ENCODE results near the gene MME. TPM values are rescaled to one million over a fixed set of nuclear protein-coding genes. Genes with fewer than 3 reads are reported as not detected.

The MME gene
- not detected in 2 replicates for total RNA-seq (2021)
- percentile 5 among the genes with signal in this experiment for Bru-seq, nascent RNA
- percentile 3 among the genes with signal in this experiment for BruChase-seq, experiment 1, labeled RNA remaining after a 2-hour chase
- BruChase-seq, experiment 2, labeled RNA remaining after a 6-hour chase, result percentile 2 among the genes with signal in this experiment
- long read RNA-seq, result 0 reads

DNA sequence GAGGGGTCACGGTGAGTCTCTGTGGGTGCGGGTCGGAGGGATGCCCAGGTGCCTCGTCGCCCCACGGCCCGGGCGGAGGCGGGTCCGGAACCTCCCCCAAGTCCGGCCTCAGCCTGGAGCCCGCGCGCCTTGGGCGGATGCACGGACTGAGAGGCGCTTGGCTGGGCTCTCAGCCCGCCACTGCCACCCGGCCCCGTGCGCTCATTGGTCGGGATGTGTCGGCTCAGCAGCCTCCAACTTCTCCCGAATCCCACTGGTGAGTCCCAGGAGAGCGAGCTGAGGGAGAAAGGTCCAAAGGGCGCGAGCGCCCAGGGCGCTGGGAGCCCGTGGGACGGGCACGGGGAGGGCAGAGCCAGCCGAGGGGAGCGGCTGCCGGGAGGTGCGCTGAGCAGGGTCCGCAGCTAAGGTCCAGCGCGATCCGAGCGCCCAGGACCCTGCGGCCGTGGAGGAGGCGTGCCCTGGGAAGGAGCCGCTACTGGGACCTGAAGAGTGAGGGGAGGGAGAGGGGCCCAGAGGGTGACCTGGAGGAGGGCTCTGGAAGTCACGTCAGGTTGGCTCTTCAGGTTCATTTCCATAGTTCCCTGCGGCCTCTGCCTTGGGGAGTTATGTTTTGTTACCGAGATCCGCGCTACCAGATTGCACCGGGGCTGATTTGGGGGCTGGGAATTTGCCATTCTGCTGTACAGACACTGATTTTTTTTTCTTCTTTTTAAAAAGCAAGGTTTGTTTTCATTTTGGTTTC, at the start of gene MME:
MME (plus strand) TSS at position 574 of the 742 bp plus-strand sequence. CDS start 3,849 bp downstream, outside the sequence.
- Histone ChIP-seq H3K27ac (ENCODE audit: low read depth, low read length, poor library complexity, severe bottlenecking) (no peak within 1 kb of the TSS), H3K27me3 (replicated peaks; ENCODE audit: insufficient read depth, low read depth, low read length, poor library complexity) (peaks cover 83% of the 10 kb centered on the region), H3K9me3 (ENCODE audit: low read depth, low read length, poor library complexity, severe bottlenecking) (no peaks in the 10 kb centered on the region), H3K36me3 (ENCODE audit: insufficient read depth, low read length, poor library complexity, severe bottlenecking) (no peaks in the 10 kb centered on the region), H3K4me3 (ENCODE audit: low read depth, low read length, poor library complexity, severe bottlenecking) (peak within 1 kb of the TSS; percentile 33), H3K4me1 (ENCODE audit: insufficient read depth, low read length, poor library complexity, severe bottlenecking) (peaks cover 4% of the 10 kb centered on the region)
- DNase-seq (ENCODE audit: low spot score), result peak; percentile 7
- POLR2A ChIA-PET (ENCODE audit: low non-redundant PET), result no interaction called here
- intact Hi-C loops (cut with micrococcal nuclease; ENCODE audit: unreplicated experiment), result loop anchor here (10.0 kb wide), 1 partner anchor 225 kb away; no protein-coding TSS in a partner anchor
- TF ChIP-seq, protein P1, sequence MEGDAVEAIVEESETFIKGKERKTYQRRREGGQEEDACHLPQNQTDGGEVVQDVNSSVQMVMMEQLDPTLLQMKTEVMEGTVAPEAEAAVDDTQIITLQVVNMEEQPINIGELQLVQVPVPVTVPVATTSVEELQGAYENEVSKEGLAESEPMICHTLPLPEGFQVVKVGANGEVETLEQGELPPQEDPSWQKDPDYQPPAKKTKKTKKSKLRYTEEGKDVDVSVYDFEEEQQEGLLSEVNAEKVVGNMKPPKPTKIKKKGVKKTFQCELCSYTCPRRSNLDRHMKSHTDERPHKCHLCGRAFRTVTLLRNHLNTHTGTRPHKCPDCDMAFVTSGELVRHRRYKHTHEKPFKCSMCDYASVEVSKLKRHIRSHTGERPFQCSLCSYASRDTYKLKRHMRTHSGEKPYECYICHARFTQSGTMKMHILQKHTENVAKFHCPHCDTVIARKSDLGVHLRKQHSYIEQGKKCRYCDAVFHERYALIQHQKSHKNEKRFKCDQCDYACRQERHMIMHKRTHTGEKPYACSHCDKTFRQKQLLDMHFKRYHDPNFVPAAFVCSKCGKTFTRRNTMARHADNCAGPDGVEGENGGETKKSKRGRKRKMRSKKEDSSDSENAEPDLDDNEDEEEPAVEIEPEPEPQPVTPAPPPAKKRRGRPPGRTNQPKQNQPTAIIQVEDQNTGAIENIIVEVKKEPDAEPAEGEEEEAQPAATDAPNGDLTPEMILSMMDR (conservative IDR thresholded peaks at IDR 0.05; ENCODE audit: low read depth, low read length), result no peak
- peak; percentile 81 for TF ChIP-seq EZH2 (IDR thresholded peaks at IDR 0.05; ENCODE audit: borderline replicate concordance, low read depth, low read length, poor library complexity, severe bottlenecking)
- BruUV-seq (replicated peaks), result no TSS peak
- CTCF ChIA-PET, result no interaction called here

DNA sequence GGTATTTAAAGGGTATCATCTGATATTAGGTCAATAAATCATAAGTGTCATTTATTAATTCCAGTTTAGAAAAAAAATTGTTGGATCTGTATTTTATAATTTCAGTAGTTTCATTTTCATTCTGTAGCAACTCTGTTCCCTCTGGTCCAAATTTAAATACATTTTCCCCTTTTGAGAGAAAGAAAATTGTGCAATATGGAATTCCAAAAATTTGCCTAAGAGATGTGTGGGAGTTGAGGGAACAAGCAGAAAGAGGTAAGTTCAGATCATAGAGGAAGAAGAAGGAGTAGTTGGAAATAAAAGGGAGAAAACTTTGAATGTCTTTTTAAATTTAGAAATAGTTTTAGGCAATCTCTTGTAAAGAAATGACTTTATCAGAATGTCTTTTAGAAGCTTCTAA, 48.9 kb upstream of the MME start:
- TF ChIP-seq, protein P1 (conservative IDR thresholded peaks at IDR 0.05; ENCODE audit: low read depth, low read length), result no peak
- no peak for TF ChIP-seq EZH2 (IDR thresholded peaks at IDR 0.05; ENCODE audit: borderline replicate concordance, low read depth, low read length, poor library complexity, severe bottlenecking)
- intact Hi-C loops (cut with micrococcal nuclease; ENCODE audit: unreplicated experiment), result no loop called here
- Histone ChIP-seq H3K27me3 (replicated peaks; ENCODE audit: insufficient read depth, low read depth, low read length, poor library complexity) (no peaks in the 10 kb centered on the region), H3K4me1 (ENCODE audit: insufficient read depth, low read length, poor library complexity, severe bottlenecking) (peaks cover 15% of the 10 kb centered on the region), H3K27ac (ENCODE audit: low read depth, low read length, poor library complexity, severe bottlenecking) (no peak overlapping the region), H3K9me3 (ENCODE audit: low read depth, low read length, poor library complexity, severe bottlenecking) (peaks cover 4% of the 10 kb centered on the region), H3K36me3 (ENCODE audit: insufficient read depth, low read length, poor library complexity, severe bottlenecking) (no peaks in the 10 kb centered on the region), H3K4me3 (ENCODE audit: low read depth, low read length, poor library complexity, severe bottlenecking) (no peak overlapping the region)
- ChIA-PET CTCF (no interaction called here), POLR2A (ENCODE audit: low non-redundant PET) (no interaction called here)
- peak; percentile 6 for DNase-seq (ENCODE audit: low spot score)
- no TSS peak for BruUV-seq (replicated peaks)

DNA sequence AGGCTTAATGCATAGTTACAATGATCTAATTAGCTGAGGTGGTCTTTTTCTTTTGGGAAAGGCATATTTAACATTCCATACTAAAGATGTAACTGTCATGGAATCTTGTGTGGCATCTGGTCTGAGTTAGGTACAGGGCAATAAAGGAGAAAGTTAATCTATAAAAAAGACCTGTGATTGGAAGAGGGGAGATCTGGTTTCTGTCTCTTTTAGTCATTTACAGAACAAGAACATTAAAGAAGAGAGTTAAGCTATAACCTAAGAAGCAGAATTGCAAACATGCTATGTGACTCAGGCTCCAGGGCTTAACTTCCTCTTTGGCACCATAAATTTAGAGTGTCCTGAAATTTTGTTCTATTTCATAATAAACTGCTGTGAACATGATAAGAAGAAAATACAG, 47.2 kb upstream of the MME start:
- intact Hi-C loops (cut with micrococcal nuclease; ENCODE audit: unreplicated experiment), result no loop called here
- CTCF ChIA-PET, result no interaction called here
- DNase-seq (ENCODE audit: low spot score), result peak; percentile 43

More for the DNA sequence above, 47.2 kb upstream of the MME start:
- no peaks in the 10 kb centered on the region for H3K36me3 ChIP-seq (ENCODE audit: insufficient read depth, low read length, poor library complexity, severe bottlenecking)
- peaks cover 4% of the 10 kb centered on the region for H3K9me3 ChIP-seq (ENCODE audit: low read depth, low read length, poor library complexity, severe bottlenecking)
- H3K4me1 ChIP-seq (ENCODE audit: insufficient read depth, low read length, poor library complexity, severe bottlenecking), result peaks cover 3% of the 10 kb centered on the region
- no peaks in the 10 kb centered on the region for H3K27me3 ChIP-seq (replicated peaks; ENCODE audit: insufficient read depth, low read depth, low read length, poor library complexity)
- POLR2A ChIA-PET (ENCODE audit: low non-redundant PET), result no interaction called here
- BruUV-seq (replicated peaks), result no TSS peak
- no peak overlapping the region for H3K4me3 ChIP-seq (ENCODE audit: low read depth, low read length, poor library complexity, severe bottlenecking)
- TF ChIP-seq, protein P1 (conservative IDR thresholded peaks at IDR 0.05; ENCODE audit: low read depth, low read length), result no peak
- no peak for TF ChIP-seq EZH2 (IDR thresholded peaks at IDR 0.05; ENCODE audit: borderline replicate concordance, low read depth, low read length, poor library complexity, severe bottlenecking)
- H3K27ac ChIP-seq (ENCODE audit: low read depth, low read length, poor library complexity, severe bottlenecking), result no peak overlapping the region
